Esophagus squamous epithelium (tissue), 5 donors: ENCODE data around the gene NPPC. TPM values are rescaled to one million over a fixed set of nuclear protein-coding genes. Genes with fewer than 3 reads are reported as not detected.

Experiments used
- DNase-seq: peaks from one replicate; lab custom pipeline; 2025; lab: John Stamatoyannopoulos, UW
- H3K27ac ChIP-seq, 4 donors: fragments of 200-600 bp; sonication (generic); one replicate each; pipeline ENCODE4 v1.5.1; 2016 to 2019; ENCODE audit warnings: mild to moderate bottlenecking in 1 of 4
- H3K27me3 ChIP-seq, 4 donors: fragments of 200-600 bp; sonication (generic); 1 replicate in 3 of 4; 2 replicates in 1 of 4; pipeline versions ENCODE4 v1.5.1 to v1.6.0; 2017 to 2021; ENCODE audit warnings: antibody characterized with exemption in 1 of 4
- H3K36me3 ChIP-seq, 3 donors: fragments of 200-600 bp; sonication (generic); one replicate each; pipeline ENCODE4 v1.5.1; 2016 to 2019
- H3K4me1 ChIP-seq, 3 donors: fragments of 200-600 bp; sonication (generic); one replicate each; pipeline ENCODE4 v1.5.1; 2017 to 2019
- H3K4me3 ChIP-seq, 4 donors: fragments of 200-600 bp; sonication (generic); 1 replicate in 3 of 4; 2 replicates in 1 of 4; pipeline ENCODE4 v1.5.1; 2016 to 2019; ENCODE audit warnings: mild to moderate bottlenecking in 2 of 4, moderate library complexity in 1 of 4
- H3K9me3 ChIP-seq, 3 donors: fragments of 200-600 bp; sonication (generic); one replicate each; pipeline ENCODE4 v1.5.1; 2016 to 2019
- CTCF ChIP-seq, 6 experiments: fragments of 450-650 bp in 4 of 6; fragments of 200-600 bp in 2 of 6; sonication (generic) in 2 of 6; IDR thresholded peaks; one replicate each; pipeline ENCODE4 v1.5.1; 2016 to 2019; ENCODE audit warnings: antibody characterized with exemption in 6 of 6, mild to moderate bottlenecking in 4 of 6, moderate library complexity in 4 of 6
- POLR2A ChIP-seq, 4 donors: fragments of 450-650 bp; IDR thresholded peaks; one replicate each; pipeline ENCODE4 v1.6.1; 2017; ENCODE audit warnings: antibody characterized with exemption in 4 of 4, mild to moderate bottlenecking in 4 of 4, moderate library complexity in 3 of 4
- WGBS, 2 donors: methylation state at CpG; one replicate each; pipeline ENCODE4 v1.1.5; 2018; 5-methylcytosine and 5-hydroxymethylcytosine counted together
- intact Hi-C: fragments of 100-400 bp; cut with DNase I; formaldehyde crosslinking; loops from one replicate; pipeline ENCODE4 v1.15.0; 2022
- total RNA-seq, 4 donors: library from RNA; depleted of rRNA; stranded (reverse); fragments of >200 nt; gene quantifications; one replicate each; pipeline ENCODE4 v1.1.0, GENCODE V29; 2016
- donor health status: DM: yes; HTN: yes; CAD: no.

The NPPC gene
- total RNA-seq = 10 to 100 TPM in 1 of 4 donors, under 1 TPM in 1, not detected in 2; 0.49 to 11.2 TPM

GRCh38 chr2:231926180-231926741, at the start of gene NPPC:
Gene NPPC, minus strand, starts transcription at chr2:231926396. Its CDS starts 147 bp downstream, at chr2:231926249.
- intact Hi-C loops = loop anchor here (5.0 kb wide), 2 partner anchors 216 to 396 kb away; no protein-coding TSS in a partner anchor
- Histone ChIP-seq H3K4me1 (peaks cover 19 to 43% (median 19%) of the 10 kb centered on the region in 3 donors), H3K4me3 (peak within 1 kb of the TSS; percentile 40 to 64 (median 52)), H3K27ac (peak within 1 kb of the TSS in 2 of 4 donors; percentile 29 to 45), H3K9me3 (no peaks in the 10 kb centered on the region), H3K27me3 (peaks cover 0 to 96% (median 9%) of the 10 kb centered on the region in 4 donors), H3K36me3 (no peaks in the 10 kb centered on the region)
- TF ChIP-seq CTCF (IDR thresholded peaks at IDR 0.05) = peak in 5 of 6 experiments; percentile 11 to 58 (median 43)
- TF ChIP-seq POLR2A (IDR thresholded peaks at IDR 0.05) = peak in 1 of 4 donors; percentile 43
- no CpG with 5 or more reads among the region's 54 CpGs for WGBS, 2 donors
- DNase-seq = no peak

- Histone ChIP-seq H3K4me1 (peaks cover 0 to 8% (median 0%) of the 10 kb centered on the region in 3 donors), H3K27ac (no peak overlapping the region), H3K4me3 (no peak overlapping the region), H3K27me3 (no peaks in the 10 kb centered on the region), H3K36me3 (no peaks in the 10 kb centered on the region), H3K9me3 (no peaks in the 10 kb centered on the region)
- DNase-seq = no peak
- intact Hi-C loops = no loop called here
- WGBS, 2 donors = 68 to 85% methylated on average over 2 of the region's 2 CpGs
- TF ChIP-seq POLR2A (IDR thresholded peaks at IDR 0.05) = no peak
- no peak for TF ChIP-seq CTCF (IDR thresholded peaks at IDR 0.05)
Measured at GRCh38 chr2:231975001-231975400, 48.8 kb upstream of the NPPC start.

GRCh38 chr2:231970461-231970860, 44.3 kb upstream of the NPPC start:
- intact Hi-C loops = no loop called here
- TF ChIP-seq CTCF (IDR thresholded peaks at IDR 0.05) (no peak), POLR2A (IDR thresholded peaks at IDR 0.05) (no peak)
- no peaks in the 10 kb centered on the region for H3K9me3 ChIP-seq
- H3K36me3 ChIP-seq = no peaks in the 10 kb centered on the region
- no peaks in the 10 kb centered on the region for H3K4me1 ChIP-seq
- H3K4me3 ChIP-seq = no peak overlapping the region
- no peak for DNase-seq
- WGBS, 2 donors = 61 to 79% methylated on average over 3 of the region's 3 CpGs
- no peak overlapping the region for H3K27ac ChIP-seq
- H3K27me3 ChIP-seq = no peaks in the 10 kb centered on the region

GRCh38 chr2:231968820-231969219, 42.6 kb upstream of the NPPC start:
- intact Hi-C loops = no loop called here
- no peaks in the 10 kb centered on the region for H3K27me3 ChIP-seq
- 88 to 89% methylated on average over 6 of the region's 6 CpGs for WGBS, 2 donors

More at GRCh38 chr2:231968820-231969219, 42.6 kb upstream of the NPPC start:
- Histone ChIP-seq H3K4me1 (peaks cover 0 to 7% (median 2%) of the 10 kb centered on the region in 3 donors), H3K4me3 (no peak overlapping the region), H3K27ac (no peak overlapping the region), H3K36me3 (no peaks in the 10 kb centered on the region), H3K9me3 (no peaks in the 10 kb centered on the region)
- no peak for DNase-seq
- TF ChIP-seq POLR2A (IDR thresholded peaks at IDR 0.05) = no peak
- TF ChIP-seq CTCF (IDR thresholded peaks at IDR 0.05) = no peak
